Testis (tissue), 3 donors: ENCODE results near the gene BLTP2. TPM values are rescaled to one million over a fixed set of nuclear protein-coding genes. Genes with fewer than 3 reads are reported as not detected.
A peak's percentile ranks its signal among the peaks of the same experiment; 100 is the strongest.

Source experiments
- DNase-seq: peaks from one replicate; pipeline ENCODE4 v3.0.0-alpha.2; 2019
- H3K27ac ChIP-seq, 2 donors: fragments of 200-600 bp; sonication (generic); one replicate each; pipeline ENCODE4 v1.5.1; 2019
- H3K27me3 ChIP-seq: fragments of 200-600 bp; sonication (generic); one replicate; pipeline ENCODE4 v1.5.1; 2019
- H3K36me3 ChIP-seq: fragments of 200-600 bp; sonication (generic); one replicate; pipeline ENCODE4 v1.5.1; 2017; ENCODE audit warnings: low read depth; ENCODE audit errors: missing control alignments
- H3K4me1 ChIP-seq: fragments of 200-600 bp; sonication (generic); one replicate; pipeline ENCODE4 v1.5.1; 2019
- H3K4me3 ChIP-seq, 2 donors: fragments of 200-600 bp; sonication (generic); one replicate each; pipeline ENCODE4 v1.5.1; 2017 to 2019
- H3K9me3 ChIP-seq: fragments of 200-600 bp; sonication (generic); one replicate; pipeline ENCODE4 v1.5.1; 2017
- POLR2A ChIP-seq: fragments of 450-650 bp; IDR thresholded peaks from one replicate; pipeline ENCODE4 v1.6.1; 2017; ENCODE audit warnings: antibody characterized with exemption, mild to moderate bottlenecking, moderate library complexity
- WGBS, 2 donors: methylation state at CpG; one replicate each; pipeline ENCODE4 v1.1.5; 2018; 5-methylcytosine and 5-hydroxymethylcytosine counted together
- intact Hi-C: fragments of 100-400 bp; cut with DNase I; formaldehyde crosslinking; loops from one replicate; pipeline ENCODE4 v1.15.1; 2023; ENCODE audit warnings: low total_unique reads
- polyA plus RNA-seq: library from polyadenylated mRNA; stranded (reverse); fragments of 350-450 nt; fragmentation: Illumina TruSeq; extraction: RNeasy Lipid Tissue Mini Kit (QIAGEN cat#74804); gene quantifications from one replicate; pipeline ENCODE4 v1.2.3, GENCODE V29; 2014; ENCODE audit warnings: low read depth, low replicate concordance; ENCODE audit not compliant: insufficient read depth
- total RNA-seq, 2 donors: library from RNA; depleted of rRNA; stranded (reverse); fragments of >200 nt; gene quantifications; one replicate each; pipeline ENCODE4 v1.2.3, GENCODE V29; 2016
- TF ChIP-seq, protein P1 (sequence below), 3 experiments: fragments of 450-650 bp in 2 of 3; fragments of 200-600 bp in 1 of 3; sonication (generic) in 1 of 3; IDR thresholded peaks; one replicate each; pipeline ENCODE4 v1.5.1; 2016 to 2019; ENCODE audit warnings: antibody characterized with exemption in 3 of 3, mild to moderate bottlenecking in 2 of 3, moderate library complexity in 1 of 3

BLTP2 gene
- total and polyA plus RNA-seq, 3 donors from 2014 or later: 84.7 to 147 (median 128) TPM

DNA sequence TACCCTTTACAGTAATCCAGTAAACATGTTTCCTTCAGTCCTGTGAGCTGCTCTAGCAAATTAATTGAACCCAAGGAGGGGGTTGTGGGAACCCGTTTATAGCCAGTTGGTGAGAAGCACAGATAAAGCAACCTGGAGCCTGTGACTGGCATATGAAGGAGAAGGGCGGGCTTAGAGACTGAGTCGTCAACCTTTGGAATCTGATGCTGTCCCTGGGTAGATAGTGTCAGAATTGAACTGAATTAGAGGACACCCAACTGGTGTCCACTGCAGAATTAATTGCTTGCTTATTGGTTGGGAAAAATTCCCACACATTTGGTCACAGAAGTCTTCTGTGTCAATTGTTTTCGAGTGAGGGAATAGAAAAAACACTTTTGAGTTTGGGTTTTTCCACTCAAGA lies 18.1 kb downstream of the BLTP2 start:
- TF ChIP-seq POLR2A: no peak
- TF ChIP-seq, protein P1, sequence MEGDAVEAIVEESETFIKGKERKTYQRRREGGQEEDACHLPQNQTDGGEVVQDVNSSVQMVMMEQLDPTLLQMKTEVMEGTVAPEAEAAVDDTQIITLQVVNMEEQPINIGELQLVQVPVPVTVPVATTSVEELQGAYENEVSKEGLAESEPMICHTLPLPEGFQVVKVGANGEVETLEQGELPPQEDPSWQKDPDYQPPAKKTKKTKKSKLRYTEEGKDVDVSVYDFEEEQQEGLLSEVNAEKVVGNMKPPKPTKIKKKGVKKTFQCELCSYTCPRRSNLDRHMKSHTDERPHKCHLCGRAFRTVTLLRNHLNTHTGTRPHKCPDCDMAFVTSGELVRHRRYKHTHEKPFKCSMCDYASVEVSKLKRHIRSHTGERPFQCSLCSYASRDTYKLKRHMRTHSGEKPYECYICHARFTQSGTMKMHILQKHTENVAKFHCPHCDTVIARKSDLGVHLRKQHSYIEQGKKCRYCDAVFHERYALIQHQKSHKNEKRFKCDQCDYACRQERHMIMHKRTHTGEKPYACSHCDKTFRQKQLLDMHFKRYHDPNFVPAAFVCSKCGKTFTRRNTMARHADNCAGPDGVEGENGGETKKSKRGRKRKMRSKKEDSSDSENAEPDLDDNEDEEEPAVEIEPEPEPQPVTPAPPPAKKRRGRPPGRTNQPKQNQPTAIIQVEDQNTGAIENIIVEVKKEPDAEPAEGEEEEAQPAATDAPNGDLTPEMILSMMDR (IDR thresholded peaks at IDR 0.05): no peak
- Histone ChIP-seq H3K4me3 (no peak overlapping the region), H3K9me3 (no peaks in the 10 kb centered on the region), H3K4me1 (no peaks in the 10 kb centered on the region), H3K36me3 (no peaks in the 10 kb centered on the region), H3K27ac (no peak overlapping the region), H3K27me3 (no peaks in the 10 kb centered on the region)
- no peak for DNase-seq
- 89% methylated on average over 4 of the region's 4 CpGs for WGBS, 2 donors
- intact Hi-C loops: no loop called here

DNA sequence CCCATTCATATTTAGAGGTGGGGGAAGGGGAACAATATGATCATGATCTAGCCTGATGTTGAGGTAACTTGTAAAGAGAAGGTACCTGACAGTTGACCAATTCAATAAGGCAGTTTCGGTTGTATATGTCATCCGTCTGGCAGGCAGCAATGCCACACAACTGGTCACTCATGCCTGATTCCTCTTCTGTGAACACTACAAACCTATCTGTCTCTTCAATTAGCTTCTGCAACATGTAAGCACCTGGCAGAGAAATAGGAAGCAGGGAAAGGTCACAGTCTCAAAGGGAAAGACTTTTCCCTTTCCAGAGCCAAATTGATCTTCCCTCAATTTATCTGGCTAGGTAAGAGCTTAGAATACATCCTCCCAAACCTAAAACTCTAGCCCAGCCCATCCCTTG lies 20.8 kb downstream of the BLTP2 start:
- H3K9me3 ChIP-seq: no peaks in the 10 kb centered on the region
- peak overlapping the region in 1 of 2 donors; percentile 25 for H3K27ac ChIP-seq
- no peak for DNase-seq
- no peaks in the 10 kb centered on the region for H3K36me3 ChIP-seq
- no peaks in the 10 kb centered on the region for H3K27me3 ChIP-seq
- no peak for TF ChIP-seq POLR2A
- no peak overlapping the region for H3K4me3 ChIP-seq
- intact Hi-C loops: no loop called here
- no peaks in the 10 kb centered on the region for H3K4me1 ChIP-seq
- 90 to 100% methylated on average over 2 of the region's 2 CpGs for WGBS, 2 donors

DNA sequence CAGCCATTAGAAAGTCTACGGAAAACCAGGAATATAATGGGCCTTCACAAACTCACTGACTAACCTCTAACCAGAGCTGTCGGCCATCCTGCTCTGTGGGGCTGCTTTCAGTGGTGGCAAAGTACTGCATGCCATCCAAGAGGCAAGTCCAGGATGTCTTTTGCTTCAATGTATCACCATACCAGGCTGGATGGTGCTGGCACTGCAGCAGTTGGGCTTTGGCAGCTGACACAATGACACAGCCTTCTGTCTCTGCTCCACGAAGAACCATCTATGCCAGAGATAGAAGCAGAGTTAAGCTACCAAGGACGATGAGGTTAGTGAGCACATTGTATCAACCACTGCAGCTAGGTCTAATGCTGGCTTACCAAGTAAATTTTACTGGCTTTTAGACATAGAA lies 21.3 kb downstream of the BLTP2 start:
- no peak for TF ChIP-seq POLR2A
- TF ChIP-seq, protein P1 (IDR thresholded peaks at IDR 0.05): no peak
- Histone ChIP-seq H3K27me3 (no peaks in the 10 kb centered on the region), H3K36me3 (no peaks in the 10 kb centered on the region), H3K4me1 (no peaks in the 10 kb centered on the region), H3K4me3 (no peak overlapping the region), H3K9me3 (no peaks in the 10 kb centered on the region), H3K27ac (peak overlapping the region in 1 of 2 donors; percentile 25)
- intact Hi-C loops: no loop called here
- DNase-seq: peak; percentile 72
- WGBS, 2 donors: 66 to 71% methylated on average over 4 of the region's 4 CpGs

DNA sequence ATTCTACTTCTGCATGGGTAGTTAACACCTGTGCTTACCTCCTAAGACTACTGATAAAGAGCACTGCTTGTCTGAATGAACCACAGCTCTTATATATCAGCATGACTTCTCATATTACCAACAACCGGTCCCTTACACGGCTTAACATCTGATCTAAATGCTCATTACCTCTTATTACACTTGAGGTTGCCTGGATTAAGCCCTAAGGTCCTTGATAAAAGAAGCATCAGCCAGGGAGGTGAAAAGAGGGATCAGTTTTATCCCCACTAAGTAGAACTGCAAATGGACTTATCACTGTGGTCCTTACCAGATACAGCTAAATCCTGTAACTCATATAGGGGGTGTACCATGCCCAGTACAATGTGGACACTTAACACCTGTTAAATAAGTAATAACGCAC lies 22.8 kb downstream of the BLTP2 start:
- H3K4me3 ChIP-seq: no peak overlapping the region
- H3K9me3 ChIP-seq: no peaks in the 10 kb centered on the region
- H3K27ac ChIP-seq: no peak overlapping the region
- no peak for DNase-seq
- intact Hi-C loops: no loop called here
- no peaks in the 10 kb centered on the region for H3K27me3 ChIP-seq
- H3K36me3 ChIP-seq: no peaks in the 10 kb centered on the region
- H3K4me1 ChIP-seq: no peaks in the 10 kb centered on the region
- no peak for TF ChIP-seq POLR2A
- TF ChIP-seq, protein P1 (IDR thresholded peaks at IDR 0.05): no peak
- WGBS, 2 donors: 87 to 91% methylated on average over 3 of the region's 3 CpGs

DNA sequence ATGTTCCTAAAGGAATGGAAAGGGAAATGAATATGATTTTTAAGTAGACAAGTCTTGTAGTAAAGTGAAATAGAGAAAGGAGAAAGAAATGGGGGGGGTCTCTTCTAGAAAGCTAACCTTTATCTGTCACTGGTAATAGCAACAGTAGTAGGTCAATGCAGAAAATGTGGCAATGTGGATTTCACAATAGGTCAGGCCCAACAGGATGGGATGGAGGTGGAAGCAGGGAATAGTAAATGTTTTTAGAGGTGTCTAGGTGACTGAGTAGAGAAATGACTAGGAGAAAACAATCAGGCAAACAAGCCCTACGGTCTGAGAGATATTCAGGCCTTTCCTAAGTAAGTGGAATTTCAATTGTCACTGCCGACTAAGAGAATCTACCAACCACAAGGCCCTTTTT lies 24.9 kb downstream of the BLTP2 start:
- no peaks in the 10 kb centered on the region for H3K4me1 ChIP-seq
- no peaks in the 10 kb centered on the region for H3K27me3 ChIP-seq
- no peaks in the 10 kb centered on the region for H3K9me3 ChIP-seq
- no peak for DNase-seq
- H3K27ac ChIP-seq: no peak overlapping the region
- 87 to 89% methylated on average over 2 of the region's 2 CpGs for WGBS, 2 donors
- no peak for TF ChIP-seq POLR2A
- TF ChIP-seq, protein P1 (IDR thresholded peaks at IDR 0.05): no peak
- intact Hi-C loops: no loop called here
- no peaks in the 10 kb centered on the region for H3K36me3 ChIP-seq
- no peak overlapping the region for H3K4me3 ChIP-seq
